Gastroesophageal sphincter (tissue), 4 donors: ENCODE data around the gene PPP1R18. TPM values are rescaled to one million over a fixed set of nuclear protein-coding genes. Genes with fewer than 3 reads are reported as not detected.

Source experiments
- ATAC-seq: fragments of 150-250 bp; one replicate; pipeline ENCODE4 v1.9.1; 2016; ENCODE audit warnings: mild to moderate bottlenecking, moderate library complexity
- H3K27ac ChIP-seq, 4 donors: fragments of 200-600 bp; sonication (generic) in 3 of 4; 1 replicate in 3 of 4; 2 replicates in 1 of 4; pipeline ENCODE4 v1.5.1; 2016 to 2019
- H3K27me3 ChIP-seq: fragments of 200-600 bp; sonication (generic); one replicate; pipeline ENCODE4 v1.5.1; 2019
- H3K36me3 ChIP-seq, 2 donors: fragments of 200-600 bp; sonication (generic); one replicate each; pipeline ENCODE4 v1.5.1; 2019; ENCODE audit warnings: control low read depth in 1 of 2
- H3K4me1 ChIP-seq, 3 donors: fragments of 200-600 bp; sonication (generic); 1 replicate in 2 of 3; 2 replicates in 1 of 3; pipeline ENCODE4 v1.5.1; 2016 to 2019; ENCODE audit warnings: control low read depth in 2 of 3
- H3K4me3 ChIP-seq, 2 donors: fragments of 200-600 bp; sonication (generic); one replicate each; pipeline ENCODE4 v1.5.1; 2019; ENCODE audit warnings: mild to moderate bottlenecking in 1 of 2, moderate library complexity in 1 of 2
- H3K9me3 ChIP-seq, 3 donors: fragments of 200-600 bp; sonication (generic); one replicate each; pipeline ENCODE4 v1.5.1; 2017 to 2019; ENCODE audit warnings: control low read depth in 2 of 3
- EP300 ChIP-seq: sonication (generic); formaldehyde crosslinking; IDR thresholded peaks from one replicate; pipeline ENCODE4 v1.6.1; 2017; ENCODE audit warnings: antibody characterized with exemption, mild to moderate bottlenecking
- POLR2A ChIP-seq, 2 donors: fragments of 450-650 bp; IDR thresholded peaks; one replicate each; pipeline ENCODE4 v1.6.1; 2017; ENCODE audit warnings: antibody characterized with exemption in 2 of 2, mild to moderate bottlenecking in 2 of 2, moderate library complexity in 1 of 2
- POLR2AphosphoS5 ChIP-seq: sonication (generic); formaldehyde crosslinking; IDR thresholded peaks from one replicate; pipeline ENCODE4 v1.6.1; 2017; ENCODE audit warnings: antibody characterized with exemption
- WGBS, 2 donors: methylation state at CpG; one replicate each; pipeline ENCODE4 v1.1.5; 2018; ENCODE audit warnings: low coverage in 1 of 2; 5-methylcytosine and 5-hydroxymethylcytosine counted together
- total RNA-seq, 4 donors: library from RNA; depleted of rRNA; stranded (reverse); fragments of >200 nt; gene quantifications; one replicate each; pipeline ENCODE4 v1.1.0, GENCODE V29; 2016
- TF ChIP-seq, protein P1 (sequence below), 4 experiments: fragments of 200-600 bp in 2 of 4; fragments of 450-650 bp in 2 of 4; sonication (generic) in 1 of 4; IDR thresholded peaks; one replicate each; pipeline ENCODE4 v1.5.1; 2017 to 2019; ENCODE audit warnings: antibody characterized with exemption in 4 of 4, mild to moderate bottlenecking in 2 of 4, moderate library complexity in 2 of 4

The PPP1R18 gene
- total RNA-seq, 4 donors from 2014 or later = 45.3 to 65.8 (median 56.6) TPM

DNA sequence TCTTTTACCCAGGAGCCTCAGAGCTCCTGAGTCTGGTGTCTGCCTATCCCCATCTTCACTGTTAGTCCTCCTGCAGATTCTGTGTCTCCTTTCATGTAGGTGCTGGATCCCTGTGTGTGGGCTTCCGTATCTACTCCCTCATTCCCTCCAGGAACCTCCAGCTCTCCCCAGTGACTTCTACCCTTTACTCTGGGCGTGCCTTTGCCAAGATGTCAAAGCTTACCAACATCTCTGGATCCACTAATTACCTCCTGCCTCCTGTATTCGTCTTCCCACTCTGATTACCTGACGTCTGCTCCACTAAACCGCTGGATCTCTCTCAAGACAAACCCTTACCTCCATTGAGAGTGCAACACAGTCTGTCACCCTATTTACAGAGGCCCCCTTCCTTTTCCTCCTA lies 41.7 kb downstream of the PPP1R18 start:
- no peak for ATAC-seq
- Histone ChIP-seq H3K27ac (no peak overlapping the region), H3K4me3 (no peak overlapping the region), H3K36me3 (peaks cover 0 to 63% of the 10 kb centered on the region in 2 donors), H3K9me3 (no peaks in the 10 kb centered on the region), H3K27me3 (no peaks in the 10 kb centered on the region), H3K4me1 (peaks cover 0 to 33% (median 9%) of the 10 kb centered on the region in 3 donors)
- TF ChIP-seq EP300 (no peak), POLR2AphosphoS5 (no peak), POLR2A (IDR thresholded peaks at IDR 0.05) (no peak)
- TF ChIP-seq, protein P1, sequence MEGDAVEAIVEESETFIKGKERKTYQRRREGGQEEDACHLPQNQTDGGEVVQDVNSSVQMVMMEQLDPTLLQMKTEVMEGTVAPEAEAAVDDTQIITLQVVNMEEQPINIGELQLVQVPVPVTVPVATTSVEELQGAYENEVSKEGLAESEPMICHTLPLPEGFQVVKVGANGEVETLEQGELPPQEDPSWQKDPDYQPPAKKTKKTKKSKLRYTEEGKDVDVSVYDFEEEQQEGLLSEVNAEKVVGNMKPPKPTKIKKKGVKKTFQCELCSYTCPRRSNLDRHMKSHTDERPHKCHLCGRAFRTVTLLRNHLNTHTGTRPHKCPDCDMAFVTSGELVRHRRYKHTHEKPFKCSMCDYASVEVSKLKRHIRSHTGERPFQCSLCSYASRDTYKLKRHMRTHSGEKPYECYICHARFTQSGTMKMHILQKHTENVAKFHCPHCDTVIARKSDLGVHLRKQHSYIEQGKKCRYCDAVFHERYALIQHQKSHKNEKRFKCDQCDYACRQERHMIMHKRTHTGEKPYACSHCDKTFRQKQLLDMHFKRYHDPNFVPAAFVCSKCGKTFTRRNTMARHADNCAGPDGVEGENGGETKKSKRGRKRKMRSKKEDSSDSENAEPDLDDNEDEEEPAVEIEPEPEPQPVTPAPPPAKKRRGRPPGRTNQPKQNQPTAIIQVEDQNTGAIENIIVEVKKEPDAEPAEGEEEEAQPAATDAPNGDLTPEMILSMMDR (IDR thresholded peaks at IDR 0.05) = no peak
- WGBS, 2 donors = 66 to 77% methylated on average over 5 of the region's 5 CpGs

DNA sequence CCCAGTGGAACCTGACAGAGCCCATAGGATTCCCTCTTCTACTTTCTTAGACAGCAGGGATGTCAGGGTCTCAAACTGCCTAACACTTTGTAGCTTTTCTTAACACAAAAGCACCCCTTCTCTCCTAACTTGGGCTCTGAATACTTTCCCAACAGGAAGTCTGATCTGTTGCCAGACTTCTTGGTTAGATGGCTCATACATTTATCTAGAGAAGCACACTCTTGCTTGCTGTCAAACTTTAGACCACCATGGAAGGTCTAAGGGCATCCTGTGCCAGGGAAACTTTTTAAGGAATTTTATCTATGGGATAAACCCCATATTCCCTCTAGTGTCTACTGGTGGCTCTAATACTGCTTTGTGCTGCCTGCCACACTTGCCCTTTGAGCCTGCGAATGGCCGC lies 42.8 kb downstream of the PPP1R18 start:
- no peak overlapping the region for H3K27ac ChIP-seq
- no peaks in the 10 kb centered on the region for H3K9me3 ChIP-seq
- WGBS, 2 donors = 86 to 94% methylated on average over 2 of the region's 2 CpGs
- peaks cover 0 to 23% (median 9%) of the 10 kb centered on the region in 3 donors for H3K4me1 ChIP-seq
- H3K4me3 ChIP-seq = no peak overlapping the region
- peaks cover 0 to 72% of the 10 kb centered on the region in 2 donors for H3K36me3 ChIP-seq
- TF ChIP-seq, protein P1 (IDR thresholded peaks at IDR 0.05) = no peak
- TF ChIP-seq POLR2A (IDR thresholded peaks at IDR 0.05) (no peak), EP300 (no peak), POLR2AphosphoS5 (no peak)
- ATAC-seq = no peak
- no peaks in the 10 kb centered on the region for H3K27me3 ChIP-seq

DNA sequence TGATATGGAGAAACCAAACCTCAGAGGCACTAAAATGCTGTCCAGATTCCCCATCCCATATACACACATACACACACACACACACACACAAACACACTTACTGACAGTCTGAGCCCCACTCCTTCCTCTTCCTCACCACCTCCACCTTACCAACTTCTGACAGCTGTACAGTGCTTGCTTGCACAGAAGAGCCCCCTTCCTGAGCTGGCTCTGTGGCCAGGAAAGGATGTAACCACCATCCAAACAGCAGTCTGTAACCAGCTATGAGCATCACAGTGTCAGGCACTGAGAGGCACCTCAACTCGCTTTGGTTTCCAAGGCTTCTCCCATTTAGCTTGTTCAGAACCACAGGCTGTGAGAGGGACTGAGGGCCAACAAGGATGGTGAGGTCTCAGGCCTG lies 45.4 kb downstream of the PPP1R18 start:
- no peak for ATAC-seq
- H3K27ac ChIP-seq = no peak overlapping the region
- H3K9me3 ChIP-seq = no peaks in the 10 kb centered on the region
- H3K4me1 ChIP-seq = peaks cover 0 to 5% (median 0%) of the 10 kb centered on the region in 3 donors
- no peak for TF ChIP-seq POLR2AphosphoS5
- TF ChIP-seq, protein P1 (IDR thresholded peaks at IDR 0.05) = no peak
- no peak for TF ChIP-seq EP300
- no peak for TF ChIP-seq POLR2A (IDR thresholded peaks at IDR 0.05)
- H3K27me3 ChIP-seq = no peaks in the 10 kb centered on the region
- H3K4me3 ChIP-seq = no peak overlapping the region
- no CpG with 5 or more reads among the region's 1 CpG for WGBS, 2 donors
- H3K36me3 ChIP-seq = peaks cover 0 to 86% of the 10 kb centered on the region in 2 donors

DNA sequence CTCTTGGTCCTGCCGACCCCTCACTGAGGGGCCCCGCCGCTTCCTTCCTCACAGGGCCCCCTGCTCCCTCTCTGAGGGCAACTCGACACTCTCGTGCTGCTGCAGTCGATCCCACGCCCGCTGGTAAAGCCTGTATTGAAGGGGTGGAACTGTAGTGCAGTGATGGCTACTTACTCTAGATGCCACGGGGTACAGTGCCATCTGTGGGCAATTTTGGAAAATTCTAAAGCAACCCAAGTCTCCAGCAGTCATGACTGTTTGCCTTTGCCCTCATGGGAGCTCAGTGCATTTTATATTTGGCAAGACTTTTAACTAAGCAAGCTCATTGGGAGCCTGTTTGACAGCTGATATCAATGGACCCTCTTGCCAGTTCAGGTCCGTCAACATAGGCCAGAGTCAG lies 46.0 kb downstream of the PPP1R18 start:
- TF ChIP-seq, protein P1 (IDR thresholded peaks at IDR 0.05) = no peak
- TF ChIP-seq EP300 (no peak), POLR2A (IDR thresholded peaks at IDR 0.05) (no peak), POLR2AphosphoS5 (no peak)
- peaks cover 0 to 81% of the 10 kb centered on the region in 2 donors for H3K36me3 ChIP-seq
- 60 to 71% methylated on average over 1 to 3 of the region's 10 CpGs for WGBS, 2 donors

DNA sequence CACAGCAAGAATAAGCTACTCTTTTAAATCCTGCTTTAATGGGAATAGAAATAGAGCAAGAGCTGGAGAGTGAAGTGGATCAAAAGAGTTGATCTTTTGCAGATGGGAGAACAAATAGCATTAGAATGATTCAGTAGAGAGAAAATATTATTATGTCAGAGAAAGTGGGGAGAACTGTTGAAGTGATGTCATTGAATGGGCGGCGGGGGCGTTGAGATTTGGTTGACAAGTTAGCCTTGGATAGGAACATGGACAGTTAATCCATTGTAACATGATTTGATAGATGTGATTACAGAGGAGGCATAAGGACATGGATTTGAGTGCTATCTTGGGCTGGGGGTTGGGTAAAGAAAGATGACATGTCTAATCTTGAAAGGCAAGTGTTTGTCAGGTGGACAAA lies 50.6 kb downstream of the PPP1R18 start:
- Histone ChIP-seq H3K27ac (no peak overlapping the region), H3K36me3 (peaks cover 0 to 65% of the 10 kb centered on the region in 2 donors), H3K9me3 (no peaks in the 10 kb centered on the region), H3K4me1 (no peaks in the 10 kb centered on the region), H3K27me3 (no peaks in the 10 kb centered on the region), H3K4me3 (no peak overlapping the region)
- WGBS, 2 donors = 100% methylated on average over 3 of the region's 3 CpGs; no CpG with 5 or more reads in 1 of the 2 donors
- no peak for ATAC-seq
- TF ChIP-seq POLR2AphosphoS5 (no peak), POLR2A (IDR thresholded peaks at IDR 0.05) (no peak), EP300 (no peak)
- TF ChIP-seq, protein P1 (IDR thresholded peaks at IDR 0.05) = no peak

More for the DNA sequence above, 46.0 kb downstream of the PPP1R18 start:
- Histone ChIP-seq H3K27me3 (no peaks in the 10 kb centered on the region), H3K27ac (no peak overlapping the region), H3K4me3 (no peak overlapping the region), H3K4me1 (no peaks in the 10 kb centered on the region), H3K9me3 (no peaks in the 10 kb centered on the region)
- no peak for ATAC-seq
